GM18508 (cell line): ENCODE measurements around the gene PADI2.

Experiments used
- ATAC-seq: cut with Tn5 transposase; IDR thresholded peaks from one replicate; pipeline ENCODE4 v1.9.1; 2021; ENCODE audit warnings: moderate number of reproducible peaks; ENCODE audit not compliant: insufficient read depth, unreplicated experiment

PADI2 gene

GRCh38 chr1:17119076-17119772 lies at the start of gene PADI2:
Gene PADI2, minus strand, starts transcription at chr1:17119451. Its CDS starts 80 bp downstream, at chr1:17119371.
- no peak for ATAC-seq

- ATAC-seq, result no peak
Observed at GRCh38 chr1:17168091-17168876, 49.0 kb upstream of the PADI2 start.

- no peak for ATAC-seq
Observed at GRCh38 chr1:17167786-17168090, 48.5 kb upstream of the PADI2 start.

- ATAC-seq, result no peak
Observed at GRCh38 chr1:17167041-17167785, 48.0 kb upstream of the PADI2 start.

- ATAC-seq, result no peak
Observed at GRCh38 chr1:17165823-17166222, 46.6 kb upstream of the PADI2 start.

- ATAC-seq, result no peak
Observed at GRCh38 chr1:17163789-17164666, 44.8 kb upstream of the PADI2 start.

- ATAC-seq, result no peak
Observed at GRCh38 chr1:17163371-17163770, 44.1 kb upstream of the PADI2 start.

GRCh38 chr1:17162941-17163340 lies 43.7 kb upstream of the PADI2 start:
- no peak for ATAC-seq

- no peak for ATAC-seq
Observed at GRCh38 chr1:17161926-17162800, 42.9 kb upstream of the PADI2 start.

- no peak for ATAC-seq
Observed at GRCh38 chr1:17161137-17161740, 42.0 kb upstream of the PADI2 start.

GRCh38 chr1:17158961-17159360 lies 39.7 kb upstream of the PADI2 start:
- no peak for ATAC-seq

GRCh38 chr1:17156108-17156507 lies 36.9 kb upstream of the PADI2 start:
- no peak for ATAC-seq

GRCh38 chr1:17155257-17155920 lies 36.1 kb upstream of the PADI2 start:
- no peak for ATAC-seq

- no peak for ATAC-seq
Observed at GRCh38 chr1:17149771-17150170, 30.5 kb upstream of the PADI2 start.

- no peak for ATAC-seq
Observed at GRCh38 chr1:17148950-17149608, 29.8 kb upstream of the PADI2 start.

GRCh38 chr1:17145648-17146047 lies 26.4 kb upstream of the PADI2 start:
- no peak for ATAC-seq

GRCh38 chr1:17143760-17144159 lies 24.5 kb upstream of the PADI2 start:
- no peak for ATAC-seq
